C1 segment of cervical spinal cord (tissue), 14 donors: ENCODE results near the gene TTC28.
"Not testable (repeated sequence)": the region's sequence is repeated elsewhere in the genome, so short reads cannot be mapped to it uniquely, and the experiment has no call there.

Experiments
- DNase-seq, 14 donors: peaks; one replicate each; lab custom pipeline; 2025; lab: John Stamatoyannopoulos, UW

Gene TTC28

DNA sequence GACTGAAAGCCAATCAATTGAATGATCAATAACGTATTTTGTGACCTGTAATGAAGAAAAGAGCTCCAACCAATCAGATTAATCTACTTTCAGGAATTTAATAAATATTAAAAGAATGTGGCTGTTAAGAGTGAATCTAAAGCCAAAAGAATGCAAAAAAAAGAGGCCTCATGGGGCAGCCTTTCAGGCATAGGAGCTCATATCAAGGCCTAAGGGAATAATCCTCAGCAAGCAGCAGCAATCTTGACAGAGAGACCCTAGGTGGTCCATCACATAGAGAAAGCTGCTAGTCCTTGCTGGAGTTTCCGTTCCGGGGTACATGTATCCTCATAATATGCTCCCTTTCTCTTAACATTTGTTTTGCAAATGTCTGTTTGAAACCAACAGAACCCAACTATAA, 447.4 kb downstream of the TTC28 start:
- DNase-seq: no peak

GRCh38 chr22:28231441-28231840, 448.2 kb downstream of the TTC28 start:
- no peak for DNase-seq

- DNase-seq: no peak
These were observed 449.0 kb downstream of the TTC28 start for GRCh38 chr22:28230671-28231070.

- DNase-seq: no peak
These were observed 449.8 kb downstream of the TTC28 start for GRCh38 chr22:28229566-28230485.

- DNase-seq: no peak
These were observed 455.8 kb downstream of the TTC28 start for GRCh38 chr22:28223826-28224225.

- DNase-seq: no peak
These were observed 456.5 kb downstream of the TTC28 start for GRCh38 chr22:28222976-28223745.

DNA sequence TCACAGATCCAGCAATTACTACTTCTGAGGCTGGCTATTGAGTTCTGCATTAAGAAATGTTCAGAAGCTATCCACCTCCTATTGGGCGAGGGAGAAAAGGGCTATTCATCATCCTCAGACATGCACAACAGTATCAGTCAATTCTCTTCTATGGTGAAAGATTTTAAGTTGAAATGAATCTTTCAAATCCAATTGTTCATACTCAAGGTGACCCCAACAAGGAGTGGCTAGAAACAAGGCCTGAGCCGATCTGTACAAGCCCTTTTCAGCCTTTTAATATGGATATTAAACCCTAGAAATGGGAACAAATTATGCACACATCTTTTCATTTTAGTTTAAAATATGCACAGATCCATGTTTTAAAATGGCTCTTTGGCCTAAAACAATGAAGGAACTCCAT, 457.1 kb downstream of the TTC28 start:
- no peak for DNase-seq

- DNase-seq: no peak
These were observed 457.6 kb downstream of the TTC28 start for GRCh38 chr22:28222052-28222451.

GRCh38 chr22:28220626-28221363, 458.8 kb downstream of the TTC28 start:
- no peak for DNase-seq

GRCh38 chr22:28217277-28217676, 462.4 kb downstream of the TTC28 start:
- DNase-seq: no peak

GRCh38 chr22:28214750-28215149, 464.9 kb downstream of the TTC28 start:
- DNase-seq: not testable (repeated sequence)

GRCh38 chr22:28209457-28209856, 470.2 kb downstream of the TTC28 start:
- not testable (repeated sequence) for DNase-seq

DNA sequence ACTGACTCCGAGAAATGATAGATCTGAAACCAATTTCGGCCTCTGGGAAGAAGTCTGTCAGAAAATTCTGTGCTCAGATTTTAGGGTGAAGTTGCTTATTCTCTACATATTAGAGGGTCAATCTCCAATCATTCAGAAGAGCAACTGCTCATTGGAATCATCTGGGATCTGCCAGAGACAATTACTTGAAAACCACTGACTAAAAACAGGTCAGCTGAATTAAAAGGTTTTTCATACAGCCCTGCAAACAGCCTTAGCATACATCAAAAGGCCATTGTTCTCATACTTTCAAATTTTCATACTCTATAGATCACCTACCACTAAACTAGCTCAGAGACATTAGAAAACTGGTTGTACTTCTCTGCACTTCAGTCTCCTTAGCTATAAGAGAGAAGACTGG, 470.9 kb downstream of the TTC28 start:
- DNase-seq: no peak

DNA sequence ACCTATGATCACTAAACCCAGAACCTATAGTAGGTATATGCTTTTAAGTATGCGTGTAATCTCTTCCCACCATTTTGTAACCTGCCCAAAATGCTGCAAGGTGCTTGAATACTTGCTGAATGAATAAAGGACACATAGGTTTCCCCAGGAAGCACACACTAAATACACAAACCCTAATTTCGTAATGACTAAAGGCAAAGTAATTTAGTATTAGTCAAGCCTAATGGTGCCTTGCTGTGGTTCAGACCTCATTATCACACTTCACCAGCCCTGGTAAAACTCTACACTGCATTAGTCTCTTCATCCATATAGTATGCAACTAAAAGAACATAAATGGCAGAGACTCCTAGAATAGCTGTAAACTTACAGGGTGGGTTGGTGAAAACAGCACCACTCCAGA, 471.6 kb downstream of the TTC28 start:
- no peak for DNase-seq

GRCh38 chr22:28207281-28208030, 472.2 kb downstream of the TTC28 start:
- DNase-seq: no peak

- DNase-seq: no peak
These were observed 473.7 kb downstream of the TTC28 start for GRCh38 chr22:28205926-28206325.

DNA sequence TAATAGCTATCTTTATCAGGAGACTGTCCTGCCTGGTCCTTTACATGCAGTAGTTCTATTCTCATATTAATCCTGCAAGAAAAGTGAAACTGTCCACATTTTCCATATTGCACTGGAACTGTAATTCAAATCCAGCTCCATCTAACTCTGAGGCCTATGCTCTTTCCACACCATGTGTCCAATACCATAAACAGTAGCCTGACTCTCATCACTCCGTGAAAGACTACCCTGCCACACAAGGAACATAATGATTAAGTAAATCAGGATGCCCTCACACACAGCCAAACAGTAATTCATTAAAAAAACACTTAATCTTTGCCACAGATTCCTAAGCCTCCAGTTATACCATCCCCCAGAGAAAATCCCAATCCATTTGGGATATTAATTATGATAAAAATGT, 475.3 kb downstream of the TTC28 start:
- no peak for DNase-seq

DNA sequence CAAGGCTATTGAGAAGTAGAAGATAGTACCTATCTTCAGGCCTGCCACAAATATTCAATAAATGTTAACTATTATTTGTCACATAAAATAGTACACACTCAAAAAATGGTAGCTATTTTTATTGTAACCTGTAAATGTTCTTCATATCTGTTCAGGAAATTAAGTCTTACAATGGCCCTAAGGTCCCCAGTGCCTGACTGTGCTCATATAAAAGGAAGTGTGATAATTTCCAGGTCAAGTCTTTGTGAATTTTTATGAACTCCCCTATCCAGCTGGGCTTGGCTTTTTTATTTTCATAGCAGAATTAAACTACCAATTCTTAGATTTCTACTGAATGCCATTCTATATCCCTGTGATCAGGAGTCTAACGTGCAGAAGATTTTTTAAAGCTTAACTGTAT, 476.4 kb downstream of the TTC28 start:
- no peak for DNase-seq

GRCh38 chr22:28198692-28199091, 480.9 kb downstream of the TTC28 start:
- DNase-seq: no peak

DNA sequence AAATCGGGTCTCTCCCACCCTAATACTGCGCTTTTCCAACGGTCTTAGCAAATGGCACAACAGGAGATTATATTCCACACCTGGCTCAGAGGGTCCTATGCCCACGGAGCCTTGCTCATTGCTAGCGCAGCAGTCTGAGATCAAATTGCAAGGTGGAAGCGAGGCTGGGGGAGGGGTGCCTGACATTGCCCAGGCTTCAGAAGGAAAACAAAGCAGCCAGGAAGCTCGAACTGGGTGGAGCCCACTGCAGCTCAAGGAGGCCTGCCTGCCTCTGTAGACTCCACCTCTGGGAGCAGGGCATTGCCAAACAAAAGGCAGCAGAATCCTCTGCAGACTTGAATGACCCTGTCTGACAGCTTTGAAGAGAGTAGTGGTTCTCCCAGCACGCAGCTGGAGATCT, 488.1 kb downstream of the TTC28 start:
- DNase-seq: not testable (repeated sequence)

GRCh38 chr22:28188178-28188879, 491.3 kb downstream of the TTC28 start:
- no peak for DNase-seq
